Measurements from ENCODE around the gene ORAI3.

The ORAI3 gene

GRCh38 chr16:30947859-30948666, 805 bp upstream of the ORAI3 start:
- DNase-seq (ENCODE audit: low spot score) = no peak

- DNase-seq (ENCODE audit: low spot score) = no peak
These were observed 1.0 kb downstream of the ORAI3 start for GRCh38 chr16:30949650-30950515.

GRCh38 chr16:30950516-30951065, 1.7 kb downstream of the ORAI3 start:
- no peak for DNase-seq (ENCODE audit: low spot score)

GRCh38 chr16:30951193-30951592, 2.3 kb downstream of the ORAI3 start:
- DNase-seq (ENCODE audit: low spot score) = no peak

GRCh38 chr16:30951750-30952149, 2.9 kb downstream of the ORAI3 start:
- no peak for DNase-seq (ENCODE audit: low spot score)

GRCh38 chr16:30953111-30953510, 4.2 kb downstream of the ORAI3 start:
- DNase-seq (ENCODE audit: low spot score) = no peak

- peak; percentile 80 for DNase-seq (ENCODE audit: low spot score)
These were observed 4.8 kb downstream of the ORAI3 start for GRCh38 chr16:30953511-30954124.

GRCh38 chr16:30954993-30955392, 6.1 kb downstream of the ORAI3 start:
- DNase-seq (ENCODE audit: low spot score) = no peak

- DNase-seq (ENCODE audit: low spot score) = peak; percentile 89
These were observed 8.0 kb downstream of the ORAI3 start for GRCh38 chr16:30956601-30957455.

GRCh38 chr16:30957456-30958174, 8.7 kb downstream of the ORAI3 start, which contains the start of gene SETD1A:
SETD1A (plus strand) TSS chr16:30957754; CDS start chr16:30958732, 978 bp downstream.
- peak; percentile 95 for DNase-seq (ENCODE audit: low spot score)

GRCh38 chr16:30958175-30959079, 9.6 kb downstream of the ORAI3 start:
- no peak for DNase-seq (ENCODE audit: low spot score)

GRCh38 chr16:30961384-30961783, 12.5 kb downstream of the ORAI3 start:
- no peak for DNase-seq (ENCODE audit: low spot score)

- no peak for DNase-seq (ENCODE audit: low spot score)
These were observed 15.2 kb downstream of the ORAI3 start for GRCh38 chr16:30963925-30964511.

- peak; percentile 21 for DNase-seq (ENCODE audit: low spot score)
These were observed 15.8 kb downstream of the ORAI3 start for GRCh38 chr16:30964574-30965226.

- DNase-seq (ENCODE audit: low spot score) = peak; percentile 20
These were observed 16.6 kb downstream of the ORAI3 start for GRCh38 chr16:30965436-30965835.

- no peak for DNase-seq (ENCODE audit: low spot score)
These were observed 17.3 kb downstream of the ORAI3 start for GRCh38 chr16:30966033-30966619.

GRCh38 chr16:30967795-30968194, 18.9 kb downstream of the ORAI3 start:
- DNase-seq (ENCODE audit: low spot score) = no peak

- DNase-seq (ENCODE audit: low spot score) = no peak
These were observed 20.5 kb downstream of the ORAI3 start for GRCh38 chr16:30969246-30969842.
